Measurements from ENCODE around the gene ASB10.

ASB10 gene

DNA sequence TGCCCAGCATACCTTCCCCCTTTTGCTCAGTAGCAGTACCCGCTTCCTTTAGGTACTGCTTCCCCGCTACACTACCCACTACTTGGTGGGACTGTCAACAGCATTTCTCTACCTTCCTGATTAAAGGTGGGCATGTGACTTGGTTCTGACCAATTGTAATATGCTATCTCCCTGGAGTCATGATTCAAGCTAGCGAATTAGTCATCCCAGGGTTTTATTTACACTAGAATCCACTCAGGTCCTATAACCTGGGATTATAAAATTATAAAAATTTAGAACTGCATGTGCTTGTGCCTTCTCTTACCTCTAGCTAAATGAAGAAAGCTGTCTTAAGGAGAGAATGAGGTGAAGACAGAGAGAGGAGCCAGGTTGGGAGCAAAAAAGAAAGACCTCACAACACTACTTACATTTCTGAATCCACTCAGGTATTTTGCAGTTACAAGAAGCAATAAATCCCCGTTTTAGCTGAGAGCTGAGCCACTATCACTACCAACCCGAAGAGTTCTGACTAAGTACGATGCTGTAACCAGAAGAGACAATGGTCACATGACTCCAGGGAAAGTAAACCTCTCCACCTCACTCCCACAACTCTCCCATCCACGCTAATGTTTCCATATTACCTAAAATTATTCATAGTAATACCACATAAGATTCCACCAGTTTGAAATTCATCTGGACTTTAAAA is 29.3 kb downstream of the ASB10 start:
- no peak for DNase-seq

- DNase-seq, result no peak
Observed at GRCh38 chr7:151152643-151153513, 34.2 kb downstream of the ASB10 start.

DNA sequence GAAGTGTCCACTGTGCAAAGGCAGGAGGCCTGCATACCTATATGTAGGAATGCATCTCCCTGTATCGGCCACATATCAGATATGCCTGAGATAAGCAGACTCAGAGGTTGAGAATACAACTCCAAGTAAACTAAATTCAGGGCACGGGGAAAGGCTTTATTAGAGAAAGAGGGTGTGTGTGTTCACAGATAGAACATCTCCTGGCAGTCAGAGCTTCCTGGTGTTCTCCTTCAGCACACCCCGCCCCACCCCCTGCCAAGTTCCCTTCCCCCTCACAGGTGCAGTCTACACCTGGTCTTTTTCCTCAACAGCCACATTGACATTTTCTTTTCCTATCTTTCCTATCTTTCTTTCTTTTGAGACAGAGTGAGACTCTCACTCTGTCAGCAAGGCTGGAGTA is 36.7 kb downstream of the ASB10 start:
- no peak for DNase-seq

DNA sequence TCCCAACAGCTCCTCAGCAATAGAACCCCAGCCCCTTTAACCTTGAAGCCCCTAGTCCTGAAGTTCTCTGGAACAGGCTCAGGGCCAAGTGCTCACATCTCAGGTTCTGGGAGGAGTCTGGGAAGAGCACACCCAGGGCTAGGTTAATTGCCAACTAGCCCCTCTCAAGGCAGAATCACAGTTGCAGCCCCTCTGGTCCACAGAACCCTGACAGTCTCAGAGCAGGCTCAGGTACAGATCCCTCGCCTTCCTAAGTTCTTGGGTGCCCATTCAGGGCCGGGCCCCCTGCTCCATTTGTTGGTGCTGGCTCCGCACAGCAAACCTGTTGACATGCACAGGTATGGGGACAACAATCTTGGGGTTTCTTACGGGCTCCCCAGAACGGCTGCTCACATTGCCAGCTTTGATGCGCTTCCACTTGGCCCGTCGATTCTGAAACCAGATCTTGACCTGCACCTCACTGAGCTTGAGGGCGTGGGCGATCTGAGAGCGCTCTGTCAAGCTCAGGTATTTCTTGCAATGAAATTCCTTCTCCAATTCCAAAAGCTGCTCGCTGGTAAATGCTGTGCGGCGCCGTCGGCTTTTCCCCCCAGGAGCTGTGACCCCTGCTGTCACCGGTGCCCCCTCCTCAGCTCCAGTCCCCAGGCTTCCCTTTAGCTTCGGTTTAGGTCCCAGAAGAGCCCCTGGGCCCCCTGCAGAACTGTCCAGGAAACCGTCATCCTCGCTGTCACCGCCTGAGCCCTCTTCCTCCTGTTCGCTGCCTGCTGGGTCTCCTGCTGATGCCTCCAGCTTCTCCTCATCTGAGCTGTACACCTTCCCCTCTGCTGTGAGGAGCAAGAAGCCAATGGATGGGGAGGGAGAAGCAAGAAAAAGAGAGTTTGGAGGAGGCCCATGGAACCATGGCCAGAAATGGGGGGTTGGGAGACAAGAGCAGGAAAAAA is 38.5 kb downstream of the ASB10 start:
- DNase-seq, result no peak

GRCh38 chr7:151146761-151147160 is 40.3 kb downstream of the ASB10 start:
- no peak for DNase-seq

- no peak for DNase-seq
Observed at GRCh38 chr7:151144387-151144786, 42.7 kb downstream of the ASB10 start.

GRCh38 chr7:151143261-151144015 is 43.6 kb downstream of the ASB10 start:
- DNase-seq, result no peak

GRCh38 chr7:151142686-151143040 is 44.4 kb downstream of the ASB10 start:
- no peak for DNase-seq

DNA sequence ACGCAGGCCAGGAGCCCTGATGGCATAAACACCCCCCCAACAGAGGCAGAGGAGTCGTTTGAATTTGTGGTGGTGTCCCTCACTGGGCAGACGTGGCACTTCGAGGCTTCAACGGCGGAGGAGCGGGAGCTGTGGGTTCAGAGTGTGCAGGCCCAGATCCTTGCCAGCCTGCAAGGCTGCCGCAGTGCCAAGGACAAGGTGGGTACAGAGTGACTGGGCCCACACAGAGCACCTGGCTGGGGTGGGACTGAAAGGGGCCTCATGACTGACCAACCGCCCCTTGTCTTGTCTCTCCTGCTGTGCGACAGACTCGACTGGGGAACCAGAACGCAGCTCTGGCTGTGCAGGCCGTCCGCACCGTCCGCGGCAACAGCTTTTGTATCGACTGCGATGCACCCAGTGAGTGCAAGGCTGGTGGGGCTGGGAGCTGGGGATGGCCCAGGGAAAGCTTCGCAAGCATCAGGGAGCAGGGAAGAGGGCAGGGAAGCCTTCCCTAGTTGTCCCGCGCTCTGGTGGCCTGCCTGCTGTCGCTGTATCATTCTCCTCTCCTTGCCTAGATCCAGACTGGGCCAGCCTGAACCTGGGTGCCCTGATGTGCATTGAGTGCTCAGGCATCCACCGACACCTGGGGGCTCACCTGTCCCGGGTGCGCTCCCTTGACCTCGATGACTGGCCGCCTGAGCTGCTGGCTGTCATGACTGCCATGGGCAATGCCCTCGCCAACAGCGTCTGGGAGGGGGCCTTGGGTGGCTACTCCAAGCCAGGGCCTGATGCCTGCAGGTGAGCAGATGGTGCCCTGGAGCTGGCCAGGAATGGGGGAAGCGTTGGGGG is 45.0 kb downstream of the ASB10 start:
- no peak for DNase-seq

- no peak for DNase-seq
Observed at GRCh38 chr7:151141311-151141854, 45.7 kb downstream of the ASB10 start.

DNA sequence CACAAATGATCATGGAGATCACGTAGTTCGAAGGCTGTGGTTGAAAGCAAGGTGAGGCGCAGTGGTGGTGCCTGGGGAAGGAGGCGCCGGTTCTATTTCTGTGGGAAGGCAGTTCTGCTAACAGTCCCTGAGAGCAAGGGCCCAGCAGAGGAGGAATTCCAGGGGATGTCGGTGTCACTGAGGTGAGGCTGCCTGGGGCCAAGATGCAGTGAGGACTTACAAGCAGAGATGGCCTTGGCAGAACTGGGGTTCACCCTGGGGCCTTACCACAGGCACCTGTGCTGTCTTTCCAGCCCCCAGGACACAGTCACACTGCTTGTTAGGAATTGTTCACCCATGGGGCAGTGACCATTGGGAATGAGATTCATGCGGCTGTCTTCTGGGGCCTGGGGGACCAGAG is 46.2 kb downstream of the ASB10 start:
- DNase-seq, result no peak

DNA sequence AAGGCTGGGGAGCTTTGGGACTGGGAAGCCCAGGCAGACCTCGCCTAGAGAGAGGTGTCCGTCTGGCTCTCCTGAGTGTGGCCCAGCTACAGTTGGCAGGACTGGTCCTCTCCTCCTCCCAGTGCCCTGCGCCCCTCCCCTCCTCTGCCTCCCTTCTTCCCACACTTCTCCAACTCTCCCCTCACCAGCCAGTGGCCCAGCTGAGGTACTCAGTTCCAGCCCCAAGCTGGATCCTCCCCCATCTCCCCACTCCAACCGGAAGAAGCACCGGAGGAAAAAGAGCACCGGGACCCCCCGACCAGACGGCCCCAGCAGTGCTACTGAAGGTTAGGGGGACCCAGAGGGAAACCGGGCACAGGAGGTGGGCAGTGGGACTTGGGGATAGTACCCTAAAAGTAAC is 47.3 kb downstream of the ASB10 start:
- no peak for DNase-seq

DNA sequence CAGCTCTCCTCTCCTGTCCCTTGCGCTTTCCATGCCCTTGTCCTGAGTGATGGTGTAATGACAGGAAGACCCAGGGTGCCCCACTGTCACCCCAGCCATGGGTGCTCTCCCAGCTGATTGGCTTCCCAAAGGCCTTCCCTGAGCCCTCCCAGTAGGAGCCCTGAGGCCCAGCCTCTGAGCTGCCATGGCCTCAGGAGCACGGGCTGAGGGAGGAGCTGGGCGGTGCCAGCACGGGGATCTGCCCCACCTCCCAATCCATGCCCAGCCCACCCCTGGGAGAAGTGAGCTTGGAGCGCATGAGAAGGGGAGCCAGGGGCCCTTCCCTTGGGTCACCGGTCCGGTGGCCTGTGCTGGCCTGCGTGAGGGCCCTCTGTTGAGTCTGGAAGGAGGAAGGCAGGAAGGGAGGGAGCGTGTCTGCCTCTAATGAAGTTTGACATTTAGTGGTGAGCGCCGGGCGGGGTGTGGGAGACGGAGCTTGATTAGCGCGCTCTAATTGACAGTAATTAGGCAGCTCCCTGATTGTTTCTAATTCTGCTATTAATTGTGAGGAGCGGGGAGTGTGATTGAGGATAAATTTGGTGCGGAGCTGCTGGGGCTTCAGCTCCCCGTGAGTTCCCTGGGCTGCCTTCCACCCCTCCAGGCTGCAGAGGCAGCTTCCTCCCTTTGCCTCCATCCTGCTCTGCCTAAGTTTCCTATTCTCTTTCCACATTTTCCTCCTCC is 47.8 kb downstream of the ASB10 start:
- no peak for DNase-seq

DNA sequence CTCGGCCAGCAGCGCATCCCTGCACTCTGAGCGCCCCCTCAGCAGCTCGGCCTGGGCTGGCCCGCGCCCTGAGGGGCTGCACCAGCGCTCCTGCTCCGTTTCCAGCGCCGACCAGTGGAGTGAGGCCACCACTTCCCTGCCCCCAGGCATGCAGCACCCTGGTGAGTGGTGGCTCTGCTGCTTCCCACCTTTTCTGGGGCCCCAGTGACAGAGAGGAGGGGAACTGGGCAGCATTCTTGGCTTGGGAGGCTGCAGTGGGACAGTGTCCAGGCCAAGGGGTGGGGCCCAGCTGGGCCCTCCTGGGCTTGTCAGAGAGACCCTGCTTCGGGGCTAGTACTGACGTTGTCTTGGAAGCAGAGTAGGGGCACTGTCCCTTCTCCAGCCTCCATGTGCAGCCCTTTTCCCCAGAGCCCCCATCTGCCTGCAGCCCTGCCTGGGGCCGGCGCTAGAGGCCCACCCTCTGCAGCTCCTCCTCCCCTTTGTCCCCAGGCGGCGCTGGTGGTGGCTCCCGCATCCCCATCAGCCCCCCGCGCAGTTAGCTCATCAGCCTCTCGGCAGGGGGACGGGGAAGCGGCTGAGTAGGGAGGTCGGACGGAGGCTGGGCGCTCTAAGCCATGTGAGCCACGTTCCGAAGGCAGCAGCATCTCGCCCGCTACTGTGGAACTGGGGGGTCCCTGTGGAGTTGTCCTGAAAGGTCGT is 48.7 kb downstream of the ASB10 start:
- no peak for DNase-seq

DNA sequence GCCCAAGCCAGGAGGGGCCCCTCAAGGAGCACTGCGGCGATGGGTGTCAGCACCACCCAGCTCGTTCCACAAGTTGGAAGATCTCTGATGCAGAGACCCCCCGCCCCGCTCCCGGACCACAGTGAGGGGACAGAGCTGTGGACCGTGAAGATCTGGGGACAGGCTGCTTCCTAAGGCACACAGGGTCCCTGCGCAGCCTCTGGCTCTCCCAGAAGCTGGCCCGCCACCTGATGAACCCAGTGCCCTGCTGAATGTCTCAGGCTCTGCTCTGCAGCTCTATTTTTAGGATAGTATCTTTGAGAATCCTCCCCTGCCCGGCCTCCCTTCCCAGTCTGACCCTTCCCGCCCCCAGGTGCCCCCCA is 49.3 kb downstream of the ASB10 start:
- DNase-seq, result no peak

DNA sequence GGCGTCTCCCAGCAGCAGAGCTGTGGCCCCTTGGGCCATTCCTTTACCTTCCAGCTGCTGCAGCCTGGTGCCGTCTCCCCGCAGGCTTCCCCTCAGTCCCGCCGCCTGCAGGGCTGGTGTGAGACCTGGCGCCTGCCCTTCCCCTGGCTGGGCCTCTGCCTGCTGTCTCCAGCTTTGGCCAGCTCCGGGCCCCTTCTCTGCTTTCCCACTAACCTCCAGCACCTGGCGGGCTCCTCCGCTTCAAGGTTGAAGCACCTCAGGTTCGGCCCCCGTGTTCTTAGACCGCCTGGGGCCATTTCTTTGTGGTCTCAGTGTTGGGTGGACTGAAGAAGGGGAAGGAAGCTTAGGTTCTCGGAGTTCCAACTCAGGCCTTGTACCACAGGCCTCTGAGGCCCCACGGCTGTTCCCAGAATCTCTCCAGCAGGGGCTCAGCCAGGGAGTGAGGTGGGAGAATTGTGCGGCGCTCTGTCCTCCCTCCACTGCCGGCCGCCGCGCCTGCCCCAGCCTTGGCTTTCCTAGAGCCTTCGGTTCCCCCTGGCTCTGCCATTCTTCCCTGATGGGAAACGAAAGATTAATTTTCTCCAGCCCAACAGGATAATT is 49.9 kb downstream of the ASB10 start:
- DNase-seq, result no peak

- no peak for DNase-seq
Observed at GRCh38 chr7:151135866-151136843, 50.9 kb downstream of the ASB10 start.

- no peak for DNase-seq
Observed at GRCh38 chr7:151135525-151135845, 51.6 kb downstream of the ASB10 start.
